ENCODE data around the gene RNH1.

Gene RNH1

DNA sequence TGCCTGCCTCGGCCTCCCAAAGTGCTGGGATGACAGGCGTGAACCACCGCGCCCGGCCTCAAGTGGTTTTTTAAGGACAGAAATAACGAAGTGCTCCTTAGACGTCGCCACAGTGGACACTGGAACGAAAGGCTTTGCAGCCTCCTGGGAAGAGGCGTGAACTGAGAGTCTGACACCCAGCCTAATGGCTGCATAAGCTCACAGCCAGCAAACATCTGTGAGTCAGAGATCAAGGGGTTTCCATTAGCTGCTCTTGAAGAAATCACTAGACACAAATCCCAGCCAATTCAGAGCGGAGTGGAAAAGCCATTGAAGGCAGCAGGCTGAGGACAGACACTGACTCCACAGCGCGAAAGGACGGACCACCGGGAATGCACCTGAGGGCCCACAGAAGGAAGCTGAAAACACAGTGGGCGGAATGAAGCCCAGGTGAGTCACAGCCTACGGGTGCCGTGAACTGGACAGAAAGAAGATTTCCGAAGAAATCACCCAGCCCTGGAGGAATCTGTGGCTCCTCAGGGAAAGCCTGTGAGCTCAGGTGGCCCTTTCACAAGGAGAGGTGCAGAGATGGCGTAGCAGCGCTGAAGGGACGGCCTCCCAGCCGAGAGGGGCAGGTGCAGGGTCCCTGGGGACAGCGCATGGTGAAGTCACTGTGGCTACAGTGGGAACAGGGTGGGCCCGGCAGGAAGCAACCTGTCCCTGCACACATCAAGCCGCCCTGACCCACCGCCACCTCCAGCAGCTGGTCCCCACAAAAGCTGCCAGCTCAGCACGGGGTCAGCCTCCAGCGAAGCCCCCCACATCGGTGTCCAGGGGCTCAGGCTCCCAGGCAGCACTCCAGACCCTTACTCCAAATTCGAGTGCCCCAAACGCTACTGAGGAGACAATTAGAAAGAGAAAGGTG lies 41.9 kb upstream of the RNH1 start:
- Histone ChIP-seq H3K4me3 (ENCODE audit: low read length) (no peak overlapping the region), H3K36me3 (ENCODE audit: insufficient read depth, low read length) (no peaks in the 10 kb centered on the region), H3K9ac (ENCODE audit: low read depth, low read length) (no peak overlapping the region), H3K9me3 (replicated peaks; ENCODE audit: low read length) (no peaks in the 10 kb centered on the region), H3K4me2 (ENCODE audit: low read length) (no peak overlapping the region), H3K4me1 (ENCODE audit: control insufficient read depth, insufficient read depth, low read length) (no peaks in the 10 kb centered on the region), H3K27me3 (ENCODE audit: control insufficient read depth, insufficient read depth, low read length) (peaks cover 2% of the 10 kb centered on the region)

- no peaks in the 10 kb centered on the region for H3K4me1 ChIP-seq (ENCODE audit: control insufficient read depth, insufficient read depth, low read length)
- peaks cover 2% of the 10 kb centered on the region for H3K27me3 ChIP-seq (ENCODE audit: control insufficient read depth, insufficient read depth, low read length)
- H3K9me3 ChIP-seq (replicated peaks; ENCODE audit: low read length): no peaks in the 10 kb centered on the region
- no peak overlapping the region for H3K4me2 ChIP-seq (ENCODE audit: low read length)
- H3K4me3 ChIP-seq (ENCODE audit: low read length): no peak overlapping the region
- H3K36me3 ChIP-seq (ENCODE audit: insufficient read depth, low read length): no peaks in the 10 kb centered on the region
- H3K9ac ChIP-seq (ENCODE audit: low read depth, low read length): no peak overlapping the region
Observed at GRCh38 chr11:545171-545570, 38.1 kb upstream of the RNH1 start.

DNA sequence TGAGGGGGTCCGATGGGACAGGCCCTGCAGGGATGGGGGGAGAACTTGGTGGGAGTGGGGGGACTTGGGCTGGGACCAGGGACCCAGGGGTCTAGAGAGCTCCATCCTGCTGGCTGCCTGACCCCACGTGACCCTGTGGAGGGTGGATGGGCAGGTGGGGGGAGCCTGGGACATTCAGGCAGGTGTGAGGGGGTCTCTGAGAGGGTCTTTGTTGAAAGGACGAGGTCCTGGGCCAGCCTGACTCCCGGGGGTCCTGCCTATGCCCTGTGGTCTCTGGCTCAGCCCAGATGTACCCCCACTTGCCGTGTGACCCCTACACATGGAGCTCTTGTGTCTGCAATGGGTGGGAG lies 37.8 kb upstream of the RNH1 start:
- no peak overlapping the region for H3K4me2 ChIP-seq (ENCODE audit: low read length)
- no peak overlapping the region for H3K4me3 ChIP-seq (ENCODE audit: low read length)
- H3K9ac ChIP-seq (ENCODE audit: low read depth, low read length): no peak overlapping the region
- no peaks in the 10 kb centered on the region for H3K36me3 ChIP-seq (ENCODE audit: insufficient read depth, low read length)
- H3K4me1 ChIP-seq (ENCODE audit: control insufficient read depth, insufficient read depth, low read length): no peaks in the 10 kb centered on the region
- peaks cover under 1% of the 10 kb centered on the region for H3K27me3 ChIP-seq (ENCODE audit: control insufficient read depth, insufficient read depth, low read length)
- no peaks in the 10 kb centered on the region for H3K9me3 ChIP-seq (replicated peaks; ENCODE audit: low read length)

- Histone ChIP-seq H3K4me3 (ENCODE audit: low read length) (no peak overlapping the region), H3K9me3 (replicated peaks; ENCODE audit: low read length) (no peaks in the 10 kb centered on the region)
Observed at GRCh38 chr11:541433-541885, 34.4 kb upstream of the RNH1 start.

GRCh38 chr11:540583-541432 lies 33.8 kb upstream of the RNH1 start:
- no peak overlapping the region for H3K4me2 ChIP-seq (ENCODE audit: low read length)
- H3K4me3 ChIP-seq (ENCODE audit: low read length): no peak overlapping the region
- no peaks in the 10 kb centered on the region for H3K27me3 ChIP-seq (ENCODE audit: control insufficient read depth, insufficient read depth, low read length)
- no peaks in the 10 kb centered on the region for H3K9me3 ChIP-seq (replicated peaks; ENCODE audit: low read length)
- H3K36me3 ChIP-seq (ENCODE audit: insufficient read depth, low read length): no peaks in the 10 kb centered on the region
- H3K4me1 ChIP-seq (ENCODE audit: control insufficient read depth, insufficient read depth, low read length): peaks cover 17% of the 10 kb centered on the region
- H3K9ac ChIP-seq (ENCODE audit: low read depth, low read length): no peak overlapping the region

More at GRCh38 chr11:541433-541885, 34.4 kb upstream of the RNH1 start:
- H3K4me2 ChIP-seq (ENCODE audit: low read length): no peak overlapping the region
- no peaks in the 10 kb centered on the region for H3K36me3 ChIP-seq (ENCODE audit: insufficient read depth, low read length)
- no peaks in the 10 kb centered on the region for H3K27me3 ChIP-seq (ENCODE audit: control insufficient read depth, insufficient read depth, low read length)
- H3K4me1 ChIP-seq (ENCODE audit: control insufficient read depth, insufficient read depth, low read length): peaks cover 12% of the 10 kb centered on the region
- H3K9ac ChIP-seq (ENCODE audit: low read depth, low read length): no peak overlapping the region

DNA sequence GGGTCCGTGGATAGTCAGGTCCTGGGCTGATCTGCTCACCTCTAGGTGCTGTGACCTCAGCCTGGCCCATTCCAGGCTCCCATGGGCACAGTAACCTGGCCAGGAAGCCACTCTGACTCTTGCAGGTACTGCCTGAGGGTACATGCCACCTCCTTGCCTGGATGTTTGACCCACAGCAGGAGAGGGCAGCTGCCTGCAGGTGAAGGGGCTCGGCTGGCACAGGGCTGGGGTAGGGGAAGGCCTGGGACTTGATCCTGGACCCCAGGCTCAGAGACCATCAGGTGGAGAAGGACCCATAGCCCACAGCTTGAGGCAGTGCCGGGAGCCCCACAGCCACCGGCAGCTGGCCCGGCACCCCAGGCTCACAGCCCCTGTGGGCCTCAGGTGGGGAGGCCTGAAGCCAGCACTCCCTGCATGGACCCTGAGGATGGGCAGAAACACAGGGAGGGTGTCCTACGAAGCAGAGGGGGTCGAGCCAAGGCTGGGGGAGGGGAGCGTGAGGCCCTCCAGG lies 33.0 kb upstream of the RNH1 start:
- no peaks in the 10 kb centered on the region for H3K9me3 ChIP-seq (replicated peaks; ENCODE audit: low read length)
- no peaks in the 10 kb centered on the region for H3K36me3 ChIP-seq (ENCODE audit: insufficient read depth, low read length)
- H3K27me3 ChIP-seq (ENCODE audit: control insufficient read depth, insufficient read depth, low read length): no peaks in the 10 kb centered on the region
- peaks cover 17% of the 10 kb centered on the region for H3K4me1 ChIP-seq (ENCODE audit: control insufficient read depth, insufficient read depth, low read length)
- no peak overlapping the region for H3K4me2 ChIP-seq (ENCODE audit: low read length)
- H3K9ac ChIP-seq (ENCODE audit: low read depth, low read length): no peak overlapping the region
- no peak overlapping the region for H3K4me3 ChIP-seq (ENCODE audit: low read length)

DNA sequence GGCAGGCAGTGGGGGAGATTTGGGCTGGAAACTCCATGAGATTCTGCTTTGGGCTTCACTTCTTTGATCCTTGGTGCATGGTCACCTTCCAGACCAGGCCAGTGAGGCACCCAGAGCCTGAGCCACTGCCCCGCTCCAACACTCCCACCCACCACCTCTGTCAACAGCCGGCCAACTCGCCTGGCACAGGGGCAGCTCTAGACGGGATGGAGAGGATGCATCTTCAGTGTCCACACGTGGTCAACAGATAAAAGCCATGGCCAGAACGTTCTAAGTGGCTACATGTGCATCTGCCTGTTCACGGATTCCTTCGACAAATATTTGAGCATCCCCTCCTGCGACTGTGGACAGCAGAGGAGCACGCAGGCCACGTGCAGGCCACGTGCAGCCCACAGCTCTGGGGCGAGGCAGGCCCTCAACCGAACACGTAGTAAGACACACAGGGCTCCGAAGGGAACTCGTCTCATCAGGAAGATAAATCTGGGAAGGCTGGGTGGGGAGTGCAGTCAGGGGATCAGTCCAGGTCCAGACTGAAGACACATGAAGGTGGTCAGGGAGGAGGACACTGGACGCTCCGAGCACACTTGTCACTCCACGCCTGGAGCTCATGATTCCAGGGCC lies 31.5 kb upstream of the RNH1 start:
- H3K9ac ChIP-seq (ENCODE audit: low read depth, low read length): no peak overlapping the region
- H3K27me3 ChIP-seq (ENCODE audit: control insufficient read depth, insufficient read depth, low read length): no peaks in the 10 kb centered on the region
- H3K4me2 ChIP-seq (ENCODE audit: low read length): no peak overlapping the region
- H3K4me3 ChIP-seq (ENCODE audit: low read length): no peak overlapping the region
- H3K4me1 ChIP-seq (ENCODE audit: control insufficient read depth, insufficient read depth, low read length): peaks cover 24% of the 10 kb centered on the region
- peaks cover 5% of the 10 kb centered on the region for H3K36me3 ChIP-seq (ENCODE audit: insufficient read depth, low read length)
- H3K9me3 ChIP-seq (replicated peaks; ENCODE audit: low read length): no peaks in the 10 kb centered on the region

DNA sequence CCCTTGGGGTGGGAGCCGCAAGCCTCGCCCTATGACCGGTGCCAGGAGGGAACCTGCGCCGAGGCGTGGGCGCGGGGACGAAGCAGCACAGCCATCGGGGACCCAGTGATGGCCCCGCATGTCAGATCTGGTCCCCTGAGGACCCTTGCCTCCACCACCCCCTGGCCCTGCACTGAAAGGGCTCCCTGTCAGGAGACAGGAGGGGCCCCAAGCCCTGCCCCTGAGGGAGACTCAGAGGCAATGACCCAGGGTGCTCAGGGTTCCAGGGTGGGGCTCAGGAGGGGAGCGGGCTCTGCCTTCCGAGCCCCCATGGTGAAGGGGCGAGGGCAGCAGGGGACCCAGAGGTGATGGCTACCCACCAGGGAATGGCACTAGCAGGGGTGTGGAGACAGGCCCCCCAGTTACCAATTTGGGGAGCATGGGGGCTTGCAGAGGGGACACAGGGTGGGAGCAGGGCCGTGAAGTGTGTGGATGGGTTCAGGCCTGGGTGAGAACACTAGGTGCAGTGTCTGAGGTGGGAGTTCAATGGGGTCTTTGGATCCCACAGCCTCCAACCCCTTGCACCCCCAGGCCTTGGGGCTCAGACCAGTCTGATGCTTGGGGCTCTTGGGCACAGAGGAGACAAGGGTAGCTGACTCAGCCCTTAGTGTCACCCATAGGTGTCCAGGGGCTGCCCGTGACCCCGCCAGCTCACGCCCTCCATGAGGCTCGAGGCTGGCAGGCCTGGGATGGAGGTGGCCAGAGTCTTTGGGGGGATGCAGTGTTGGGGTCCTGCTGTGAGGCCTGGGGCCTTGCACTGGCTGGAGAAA lies 30.8 kb upstream of the RNH1 start:
- Histone ChIP-seq H3K9ac (ENCODE audit: low read depth, low read length) (no peak overlapping the region), H3K4me1 (ENCODE audit: control insufficient read depth, insufficient read depth, low read length) (peaks cover 24% of the 10 kb centered on the region), H3K27me3 (ENCODE audit: control insufficient read depth, insufficient read depth, low read length) (no peaks in the 10 kb centered on the region)

GRCh38 chr11:536841-537621 lies 30.0 kb upstream of the RNH1 start, which contains the start of gene LRRC56:
TSS of gene LRRC56 (plus strand) at chr11:537527. CDS start at chr11:540685, 3,158 bp downstream.
- Histone ChIP-seq H3K4me3 (ENCODE audit: low read length) (peak within 1 kb of the TSS; percentile 59), H3K4me2 (ENCODE audit: low read length) (peak within 1 kb of the TSS; percentile 76), H3K9ac (ENCODE audit: low read depth, low read length) (no peak within 1 kb of the TSS), H3K9me3 (replicated peaks; ENCODE audit: low read length) (no peaks in the 10 kb centered on the region), H3K4me1 (ENCODE audit: control insufficient read depth, insufficient read depth, low read length) (peaks cover 24% of the 10 kb centered on the region), H3K36me3 (ENCODE audit: insufficient read depth, low read length) (peaks cover 16% of the 10 kb centered on the region), H3K27me3 (ENCODE audit: control insufficient read depth, insufficient read depth, low read length) (no peaks in the 10 kb centered on the region)

More for the DNA sequence above, 30.8 kb upstream of the RNH1 start:
- Histone ChIP-seq H3K4me2 (ENCODE audit: low read length) (peak overlapping the region; percentile 76), H3K4me3 (ENCODE audit: low read length) (peak overlapping the region; percentile 44), H3K36me3 (ENCODE audit: insufficient read depth, low read length) (peaks cover 10% of the 10 kb centered on the region), H3K9me3 (replicated peaks; ENCODE audit: low read length) (no peaks in the 10 kb centered on the region)

Measured in skeletal muscle satellite cell (primary cell).